Kasumi-1 (cell line): ENCODE measurements around the gene ANP32A.
A peak's percentile ranks its signal among the peaks of the same experiment; 100 is the strongest.

Experiments
- DNase-seq, 2 experiments: peaks; one replicate each; lab custom pipeline; 2025; lab: John Stamatoyannopoulos, UW

The ANP32A gene

GRCh38 chr15:68743256-68743655 lies 77.4 kb downstream of the ANP32A start:
- no peak for DNase-seq

DNA sequence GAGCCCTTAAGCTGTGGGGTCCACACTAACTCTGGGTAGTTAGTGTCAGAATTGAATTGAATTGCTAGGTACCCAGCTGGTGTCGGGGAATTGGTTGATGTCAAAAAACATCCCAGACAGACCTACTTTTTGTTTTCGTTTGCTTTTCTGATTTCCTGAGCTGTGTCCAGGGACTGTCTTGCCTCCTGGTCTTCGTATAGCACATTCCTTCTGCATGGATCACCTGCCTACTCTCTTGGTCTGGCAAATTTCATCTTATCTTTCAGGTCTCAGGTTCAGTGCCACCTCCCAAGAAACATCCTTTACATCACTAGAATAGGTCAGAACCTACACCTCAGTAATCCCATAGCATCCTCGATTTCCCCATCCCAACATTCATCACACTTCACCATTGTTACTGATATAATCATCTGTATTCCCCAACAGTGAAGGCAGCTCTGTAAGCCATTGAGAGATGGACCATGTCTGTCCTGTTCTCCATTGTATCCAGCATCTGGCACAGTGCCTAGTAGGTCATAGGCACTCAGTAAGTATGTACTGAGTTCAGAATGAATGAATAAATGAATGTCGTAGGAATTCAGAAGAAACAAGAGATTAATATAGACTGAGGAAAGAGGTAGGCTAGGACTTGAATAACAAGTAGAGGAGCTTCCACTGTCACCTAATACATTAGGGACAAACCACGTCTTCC lies 81.2 kb downstream of the ANP32A start:
- DNase-seq, result no peak

GRCh38 chr15:68735610-68736009 lies 85.1 kb downstream of the ANP32A start:
- no peak for DNase-seq

GRCh38 chr15:68734881-68735280 lies 85.8 kb downstream of the ANP32A start:
- DNase-seq, result no peak

- DNase-seq, result no peak
Measured at GRCh38 chr15:68734352-68734751, 86.3 kb downstream of the ANP32A start.

DNA sequence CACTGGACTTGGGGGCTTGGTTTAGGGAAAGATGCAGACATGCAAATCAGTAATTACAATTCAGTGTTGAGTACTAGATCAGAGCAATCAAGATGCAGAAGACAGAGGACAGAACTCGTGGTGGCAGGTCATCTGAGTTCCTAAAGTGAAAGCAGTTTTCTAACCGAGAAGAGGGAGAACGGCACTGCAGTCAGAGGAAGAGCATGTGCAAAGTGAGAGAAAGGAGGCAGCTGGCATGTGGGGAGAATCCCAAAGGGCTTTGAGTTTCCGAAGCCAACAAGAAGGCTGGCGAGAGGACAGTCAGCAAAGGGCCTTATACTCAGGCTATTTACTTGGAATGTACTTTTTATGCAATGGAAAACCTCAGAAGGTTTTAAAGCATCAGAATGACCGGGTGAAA lies 87.0 kb downstream of the ANP32A start:
- no peak for DNase-seq

GRCh38 chr15:68732451-68732850 lies 88.2 kb downstream of the ANP32A start:
- no peak for DNase-seq

DNA sequence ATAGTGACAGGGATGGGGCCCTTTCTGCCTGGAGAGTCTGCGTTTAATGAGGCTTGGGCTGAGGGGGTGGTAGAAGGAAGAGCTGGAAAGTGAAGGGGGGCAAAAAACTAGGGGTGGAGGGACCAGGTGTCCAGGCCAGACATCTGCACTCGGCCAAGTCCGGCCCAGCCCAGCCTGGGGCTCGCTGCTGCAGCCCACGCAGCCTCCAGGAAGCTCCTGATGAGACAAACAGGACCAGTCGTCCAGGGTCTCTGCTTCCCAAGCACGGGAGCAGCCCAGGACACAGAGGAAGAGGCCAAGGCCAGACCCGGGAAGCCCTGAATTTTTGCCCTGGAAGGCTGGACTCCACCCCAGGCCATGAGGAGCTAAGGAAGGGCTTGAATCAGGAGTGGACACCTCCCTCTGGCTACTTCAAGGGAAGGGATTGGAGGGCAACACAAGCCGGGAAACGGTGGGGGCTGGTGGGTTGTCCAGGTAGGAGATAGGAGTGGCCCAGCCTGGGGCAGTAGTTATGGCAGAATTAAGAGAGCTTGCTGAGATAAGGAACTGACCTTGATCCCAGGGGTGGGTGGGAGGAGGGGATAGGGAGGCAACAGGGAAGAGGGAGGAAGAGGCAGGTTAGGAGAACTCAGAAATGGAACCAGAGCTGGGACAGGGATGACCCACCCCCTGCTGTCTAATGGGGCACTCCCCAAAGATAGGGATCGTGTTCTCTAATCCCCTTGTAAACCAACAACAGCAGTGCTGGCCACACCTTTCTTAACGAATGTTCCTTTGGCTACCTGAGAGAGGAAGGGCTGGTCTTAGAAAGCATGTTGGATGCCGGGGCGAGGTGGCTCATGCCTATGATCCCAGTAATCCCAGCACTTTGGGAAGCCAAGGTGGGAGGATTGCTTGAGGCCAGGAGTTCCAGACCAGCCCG lies 89.5 kb downstream of the ANP32A start:
- DNase-seq, result no peak

DNA sequence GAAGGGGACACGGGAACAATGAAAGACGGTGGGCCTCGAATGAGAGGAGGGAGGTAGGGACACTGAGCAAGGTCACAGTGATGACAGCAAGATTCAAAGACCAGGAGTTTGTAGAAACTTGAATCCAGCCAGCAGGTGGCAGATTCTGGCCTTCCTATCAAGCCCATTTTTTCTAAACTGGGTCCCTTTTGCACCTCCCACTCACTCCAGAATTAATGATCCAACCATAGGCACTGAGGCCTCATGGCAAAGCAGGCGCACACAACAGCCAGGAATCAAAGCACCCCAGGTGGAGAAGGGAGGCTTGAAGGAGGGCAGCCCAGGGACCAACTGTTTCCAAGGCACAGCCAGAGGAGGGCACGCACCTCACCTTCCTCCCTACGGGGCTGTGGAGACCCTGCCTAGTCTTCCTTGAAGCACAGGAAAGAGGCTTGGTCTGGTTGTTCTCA lies 90.2 kb downstream of the ANP32A start:
- DNase-seq, result peak; percentile 69 to 75

DNA sequence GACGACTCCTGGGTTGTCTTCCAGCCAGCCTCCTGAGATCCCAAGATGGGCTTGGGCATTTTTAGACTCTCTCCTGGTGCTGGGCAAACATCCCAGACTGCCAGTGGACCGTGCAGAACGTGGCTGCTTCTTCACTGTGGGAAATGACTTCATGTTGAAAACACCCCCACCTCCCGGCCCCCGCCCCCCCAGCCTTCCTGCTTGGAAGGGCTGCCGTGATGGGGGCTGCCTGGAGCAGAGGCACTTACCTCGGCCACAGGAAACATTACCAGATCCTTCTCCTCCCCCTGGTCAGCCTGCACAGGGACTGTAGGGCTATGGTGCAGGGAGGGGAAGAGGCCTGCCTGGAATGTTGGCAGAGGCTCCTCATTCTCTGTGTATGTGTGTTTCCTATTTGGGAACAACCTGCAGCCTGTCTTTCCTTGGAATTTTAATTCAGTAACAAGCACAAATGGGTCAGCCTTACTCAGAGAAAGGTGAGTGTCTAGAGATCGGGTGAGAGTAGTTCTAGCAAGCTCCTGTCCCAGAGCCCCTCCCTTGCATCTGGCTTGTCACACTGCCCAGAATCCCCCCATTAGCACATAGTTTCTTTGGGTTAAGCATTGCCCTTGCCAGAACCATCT lies 90.8 kb downstream of the ANP32A start:
- no peak for DNase-seq
